T-helper 17 cell (primary cell): Measurements from ENCODE around the gene MKNK1. TPM values are rescaled to one million over a fixed set of nuclear protein-coding genes. Genes with fewer than 3 reads are reported as not detected.

Experiments
- ATAC-seq: fragments of 150-1000 bp; cut with Tn5 transposase; 2 replicates; pipeline ENCODE4 v1.10.0; 2021; ENCODE audit warnings: mild to moderate bottlenecking, moderate library complexity
- DNase-seq, 3 donors: peaks; one replicate each; pipeline versions ENCODE4 v3.0.0 to v3.0.0-alpha.2; 2020 to 2021
- H3K9me3 ChIP-seq: one replicate; pipeline ENCODE4 v1.7.0; 2013; ENCODE audit warnings: low read length, mild to moderate bottlenecking; ENCODE audit not compliant: control insufficient read depth, poor library complexity, severe bottlenecking
- H3K27ac Mint-ChIP-seq: one replicate; pipeline ENCODE4 v1.8.0; 2022; ENCODE audit warnings: mild to moderate bottlenecking, moderate library complexity, mixed read lengths
- H3K27me3 Mint-ChIP-seq: one replicate; pipeline ENCODE4 v1.8.0; 2022; ENCODE audit warnings: mixed read lengths
- H3K36me3 Mint-ChIP-seq: one replicate; pipeline ENCODE4 v1.8.0; 2022; ENCODE audit warnings: low read depth, mixed read lengths
- H3K4me1 Mint-ChIP-seq: one replicate; pipeline ENCODE4 v1.8.0; 2022; ENCODE audit warnings: mild to moderate bottlenecking, mixed read lengths
- H3K4me3 Mint-ChIP-seq: one replicate; pipeline ENCODE4 v1.8.0; 2022; ENCODE audit warnings: mild to moderate bottlenecking, moderate library complexity, mixed read lengths
- total RNA-seq, 4 donors: library from RNA in 2 of 4; stranded (reverse) in 2 of 4; gene quantifications; one replicate each; pipeline ENCODE4 v1.2.3 and lab custom pipeline; 2022 to 2026

MKNK1 gene
- total RNA-seq, 2 donors from 2014 or later, result 48.5 to 73.2 TPM

GRCh38 chr1:46532498-46533178 is 71.4 kb downstream of the MKNK1 start:
- peaks cover 19% of the 10 kb centered on the region for H3K27me3 Mint-ChIP-seq
- peak overlapping the region; percentile 64 for H3K4me3 Mint-ChIP-seq
- no peak overlapping the region for H3K27ac Mint-ChIP-seq
- H3K36me3 Mint-ChIP-seq, result peaks cover 5% of the 10 kb centered on the region
- H3K4me1 Mint-ChIP-seq, result peaks cover 20% of the 10 kb centered on the region
- ATAC-seq (peak; percentile 84), DNase-seq (peak; percentile 37 to 60 (median 53))
- H3K9me3 ChIP-seq, result no peaks in the 10 kb centered on the region

- ATAC-seq, result no peak
- no peak overlapping the region for H3K27ac Mint-ChIP-seq
- no peak overlapping the region for H3K4me3 Mint-ChIP-seq
- peaks cover 20% of the 10 kb centered on the region for H3K4me1 Mint-ChIP-seq
- H3K36me3 Mint-ChIP-seq, result peaks cover 5% of the 10 kb centered on the region
- no peaks in the 10 kb centered on the region for H3K9me3 ChIP-seq
- no peak for DNase-seq
- H3K27me3 Mint-ChIP-seq, result peaks cover 25% of the 10 kb centered on the region
These were observed 72.0 kb downstream of the MKNK1 start for GRCh38 chr1:46532095-46532494.

- peaks cover 7% of the 10 kb centered on the region for H3K36me3 Mint-ChIP-seq
- H3K27ac Mint-ChIP-seq, result no peak overlapping the region
- DNase-seq (no peak), ATAC-seq (no peak)
- peaks cover 33% of the 10 kb centered on the region for H3K27me3 Mint-ChIP-seq
- peaks cover 17% of the 10 kb centered on the region for H3K4me1 Mint-ChIP-seq
- H3K4me3 Mint-ChIP-seq, result no peak overlapping the region
- H3K9me3 ChIP-seq, result no peaks in the 10 kb centered on the region
These were observed 73.2 kb downstream of the MKNK1 start for GRCh38 chr1:46530791-46531409.

- H3K27ac Mint-ChIP-seq, result no peak overlapping the region
- H3K4me3 Mint-ChIP-seq, result no peak overlapping the region
- peaks cover 38% of the 10 kb centered on the region for H3K27me3 Mint-ChIP-seq
These were observed 73.8 kb downstream of the MKNK1 start for GRCh38 chr1:46530311-46530710.

GRCh38 chr1:46529031-46529630 is 74.9 kb downstream of the MKNK1 start:
- DNase-seq, result no peak
- Mint-ChIP-seq H3K27me3 (peaks cover 44% of the 10 kb centered on the region), H3K4me1 (peaks cover 17% of the 10 kb centered on the region), H3K27ac (no peak overlapping the region), H3K36me3 (peaks cover 11% of the 10 kb centered on the region), H3K4me3 (no peak overlapping the region)
- no peaks in the 10 kb centered on the region for H3K9me3 ChIP-seq
- ATAC-seq, result no peak

More at GRCh38 chr1:46530311-46530710, 73.8 kb downstream of the MKNK1 start:
- no peaks in the 10 kb centered on the region for H3K9me3 ChIP-seq
- DNase-seq (no peak), ATAC-seq (no peak)
- H3K4me1 Mint-ChIP-seq, result peaks cover 17% of the 10 kb centered on the region
- peaks cover 7% of the 10 kb centered on the region for H3K36me3 Mint-ChIP-seq

GRCh38 chr1:46528297-46528955 is 75.6 kb downstream of the MKNK1 start:
- Mint-ChIP-seq H3K4me1 (peaks cover 14% of the 10 kb centered on the region), H3K27me3 (peaks cover 49% of the 10 kb centered on the region), H3K36me3 (peaks cover 11% of the 10 kb centered on the region), H3K27ac (no peak overlapping the region), H3K4me3 (peak overlapping the region; percentile 12)
- DNase-seq (no peak), ATAC-seq (no peak)
- no peaks in the 10 kb centered on the region for H3K9me3 ChIP-seq

GRCh38 chr1:46527474-46528296 is 76.4 kb downstream of the MKNK1 start:
- DNase-seq (peak; percentile 49 to 69 (median 55)), ATAC-seq (peak; percentile 72)
- Mint-ChIP-seq H3K4me3 (peak overlapping the region; percentile 12), H3K4me1 (peaks cover 14% of the 10 kb centered on the region), H3K27ac (no peak overlapping the region), H3K36me3 (peaks cover 11% of the 10 kb centered on the region), H3K27me3 (peaks cover 49% of the 10 kb centered on the region)
- no peaks in the 10 kb centered on the region for H3K9me3 ChIP-seq

- H3K4me1 Mint-ChIP-seq, result peaks cover 18% of the 10 kb centered on the region
- DNase-seq (no peak), ATAC-seq (no peak)
- H3K9me3 ChIP-seq, result no peaks in the 10 kb centered on the region
- H3K36me3 Mint-ChIP-seq, result peaks cover 11% of the 10 kb centered on the region
- H3K27ac Mint-ChIP-seq, result no peak overlapping the region
- peaks cover 49% of the 10 kb centered on the region for H3K27me3 Mint-ChIP-seq
- no peak overlapping the region for H3K4me3 Mint-ChIP-seq
These were observed 77.3 kb downstream of the MKNK1 start for GRCh38 chr1:46526691-46527291.

- H3K4me3 Mint-ChIP-seq, result no peak overlapping the region
- no peak for ATAC-seq
- H3K27me3 Mint-ChIP-seq, result peaks cover 49% of the 10 kb centered on the region
- no peak for DNase-seq
- no peak overlapping the region for H3K27ac Mint-ChIP-seq
- H3K9me3 ChIP-seq, result no peaks in the 10 kb centered on the region
- H3K4me1 Mint-ChIP-seq, result peaks cover 21% of the 10 kb centered on the region
- H3K36me3 Mint-ChIP-seq, result peaks cover 11% of the 10 kb centered on the region
These were observed 77.9 kb downstream of the MKNK1 start for GRCh38 chr1:46526013-46526690.

- no peak for ATAC-seq
- H3K27ac Mint-ChIP-seq, result no peak overlapping the region
- H3K9me3 ChIP-seq, result no peaks in the 10 kb centered on the region
- peaks cover 13% of the 10 kb centered on the region for H3K36me3 Mint-ChIP-seq
- no peak overlapping the region for H3K4me3 Mint-ChIP-seq
- H3K4me1 Mint-ChIP-seq, result peaks cover 21% of the 10 kb centered on the region
- H3K27me3 Mint-ChIP-seq, result peaks cover 54% of the 10 kb centered on the region
- DNase-seq, result no peak
These were observed 78.7 kb downstream of the MKNK1 start for GRCh38 chr1:46525253-46525983.

GRCh38 chr1:46524843-46525242 is 79.2 kb downstream of the MKNK1 start:
- Mint-ChIP-seq H3K36me3 (peaks cover 13% of the 10 kb centered on the region), H3K27me3 (peaks cover 55% of the 10 kb centered on the region), H3K27ac (no peak overlapping the region)

More at GRCh38 chr1:46524843-46525242, 79.2 kb downstream of the MKNK1 start:
- H3K9me3 ChIP-seq, result no peaks in the 10 kb centered on the region
- peaks cover 21% of the 10 kb centered on the region for H3K4me1 Mint-ChIP-seq
- DNase-seq, result no peak
- H3K4me3 Mint-ChIP-seq, result no peak overlapping the region
- no peak for ATAC-seq
